HG03565 (cell line): ENCODE results near the gene MED9.
"Not testable (repeated sequence)": the region's sequence is repeated elsewhere in the genome, so short reads cannot be mapped to it uniquely, and the experiment has no call there.

Source experiments
- ATAC-seq: cut with Tn5 transposase; IDR thresholded peaks from one replicate; pipeline ENCODE4 v1.9.1; 2021; ENCODE audit warnings: mild to moderate bottlenecking, moderate library complexity; ENCODE audit not compliant: unreplicated experiment

MED9 gene

GRCh38 chr17:17476865-17477467, at the start of gene MED9:
TSS of gene MED9 (plus strand) at chr17:17477000. CDS start at chr17:17477042, 42 bp downstream.
- peak; percentile 85 for ATAC-seq

GRCh38 chr17:17429222-17429621, 47.6 kb upstream of the MED9 start:
- ATAC-seq = no peak

GRCh38 chr17:17430924-17431323, 45.9 kb upstream of the MED9 start:
- ATAC-seq = not testable (repeated sequence)

GRCh38 chr17:17431605-17432004, 45.2 kb upstream of the MED9 start:
- ATAC-seq = no peak

GRCh38 chr17:17433000-17433703, 43.6 kb upstream of the MED9 start:
- no peak for ATAC-seq

DNA sequence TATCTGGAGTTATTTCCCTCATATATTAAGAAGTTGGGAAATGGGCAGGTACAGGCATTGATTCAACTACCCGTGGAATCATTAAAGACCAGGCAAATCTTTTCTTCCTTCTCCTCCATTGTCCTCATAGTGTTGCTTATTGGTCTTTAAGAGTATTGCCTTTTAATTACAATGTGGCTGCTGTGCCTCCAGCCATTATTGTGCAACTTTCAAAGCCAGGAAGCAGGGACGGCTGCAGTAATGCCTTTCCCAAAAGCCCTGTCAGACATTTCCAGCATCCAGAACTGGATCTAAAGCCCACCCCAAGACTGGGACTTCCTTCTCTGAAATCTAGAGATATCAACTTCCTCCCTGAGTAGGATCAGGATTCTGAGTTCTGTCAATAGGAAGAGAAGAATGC, 42.3 kb upstream of the MED9 start:
- no peak for ATAC-seq

DNA sequence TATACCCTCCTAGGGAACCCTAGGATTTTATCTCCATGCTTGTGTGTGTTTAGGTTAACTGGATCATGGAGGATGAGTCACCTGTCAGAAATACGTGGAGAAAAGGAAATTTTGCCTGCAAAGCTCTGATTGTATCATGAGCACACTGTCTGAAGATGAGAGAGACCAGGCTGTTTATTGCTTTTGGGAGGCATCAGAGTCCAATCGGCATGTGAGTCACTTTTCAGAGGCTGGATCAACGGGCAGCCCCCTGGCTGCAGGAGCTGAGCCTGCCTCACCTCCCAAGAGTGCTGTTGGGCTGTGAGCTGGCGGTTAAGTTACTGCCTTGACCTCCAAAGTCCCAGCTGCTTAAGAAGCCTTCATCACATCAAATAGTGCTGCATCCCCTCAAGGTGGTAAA, 41.5 kb upstream of the MED9 start:
- ATAC-seq = no peak

- ATAC-seq = no peak
Measured at GRCh38 chr17:17437461-17437860, 39.3 kb upstream of the MED9 start.

- no peak for ATAC-seq
Measured at GRCh38 chr17:17437893-17438292, 38.9 kb upstream of the MED9 start.

GRCh38 chr17:17440010-17440843, 36.6 kb upstream of the MED9 start:
- peak; percentile 45 for ATAC-seq

GRCh38 chr17:17440938-17441675, 35.7 kb upstream of the MED9 start:
- ATAC-seq = no peak

DNA sequence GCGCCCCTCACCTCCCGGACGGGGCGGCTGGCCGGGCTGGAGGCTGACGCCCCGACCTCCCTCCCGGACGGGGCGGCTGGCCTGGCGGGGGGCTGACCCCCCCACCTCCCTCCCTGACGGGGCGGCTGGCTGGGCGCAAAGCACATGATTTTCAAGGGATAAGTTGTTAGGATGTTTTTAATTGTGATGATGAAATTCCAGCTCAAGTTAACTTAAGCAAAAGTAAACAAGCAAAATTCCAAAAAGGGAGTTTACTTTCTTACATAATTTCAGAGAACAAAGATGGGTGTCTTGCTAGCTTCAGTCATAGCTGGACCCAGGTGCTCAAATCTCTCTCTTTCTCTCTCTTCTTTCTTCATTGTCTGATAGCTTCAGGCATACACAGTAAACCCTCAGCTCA, 33.6 kb upstream of the MED9 start:
- ATAC-seq = no peak

DNA sequence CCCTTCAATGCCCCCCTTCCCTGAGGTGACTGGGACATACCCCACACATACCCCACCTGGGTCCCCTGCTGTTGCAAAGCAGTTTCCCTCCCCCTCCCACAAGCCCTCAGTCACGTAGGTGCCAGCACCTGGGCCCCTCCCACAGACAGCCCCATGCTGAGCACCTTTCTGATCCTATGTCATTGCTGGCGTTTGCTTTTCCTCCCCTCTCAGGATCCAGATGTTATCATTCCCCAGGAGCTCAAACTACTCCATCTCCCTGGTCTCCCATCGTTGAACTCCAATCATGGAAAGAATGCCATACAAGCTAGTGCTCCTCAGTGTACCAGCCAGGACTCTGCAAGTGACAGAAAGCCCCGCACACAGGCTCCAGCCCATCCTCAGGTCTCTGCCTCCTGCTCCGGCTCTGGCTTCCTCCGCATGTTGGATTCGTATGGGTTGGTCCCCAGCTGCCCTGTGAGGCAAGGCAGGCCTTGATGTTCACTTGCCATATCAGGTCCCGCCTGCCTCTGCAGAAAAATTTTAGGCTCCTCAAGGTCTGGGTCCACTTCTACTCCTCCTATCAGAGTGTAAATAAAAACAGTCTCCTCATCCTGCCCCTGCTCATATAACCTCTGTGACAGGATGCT, 31.4 kb upstream of the MED9 start:
- no peak for ATAC-seq

- ATAC-seq = no peak
Measured at GRCh38 chr17:17445925-17446665, 30.7 kb upstream of the MED9 start.

- ATAC-seq = no peak
Measured at GRCh38 chr17:17446666-17447155, 30.1 kb upstream of the MED9 start.

- no peak for ATAC-seq
Measured at GRCh38 chr17:17447264-17447663, 29.5 kb upstream of the MED9 start.

DNA sequence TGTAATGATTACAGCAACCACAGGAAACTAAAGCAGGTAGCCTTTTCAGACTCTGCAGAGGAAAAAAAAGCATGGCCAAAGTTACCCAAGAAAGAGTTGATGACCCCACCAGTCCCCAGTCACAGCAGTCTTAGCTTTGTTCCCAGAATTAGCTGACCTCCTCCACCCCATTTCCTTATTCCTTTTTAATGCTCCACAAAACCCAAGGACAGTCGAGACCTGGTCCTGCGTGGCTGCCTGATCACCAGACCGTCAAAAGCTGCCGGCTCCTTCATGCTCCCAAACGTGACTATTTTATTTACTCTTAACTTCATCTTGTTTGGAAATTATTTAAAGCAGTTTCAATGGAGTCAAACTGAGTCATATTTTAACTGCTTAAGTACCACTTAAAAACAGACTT, 28.7 kb upstream of the MED9 start:
- no peak for ATAC-seq

DNA sequence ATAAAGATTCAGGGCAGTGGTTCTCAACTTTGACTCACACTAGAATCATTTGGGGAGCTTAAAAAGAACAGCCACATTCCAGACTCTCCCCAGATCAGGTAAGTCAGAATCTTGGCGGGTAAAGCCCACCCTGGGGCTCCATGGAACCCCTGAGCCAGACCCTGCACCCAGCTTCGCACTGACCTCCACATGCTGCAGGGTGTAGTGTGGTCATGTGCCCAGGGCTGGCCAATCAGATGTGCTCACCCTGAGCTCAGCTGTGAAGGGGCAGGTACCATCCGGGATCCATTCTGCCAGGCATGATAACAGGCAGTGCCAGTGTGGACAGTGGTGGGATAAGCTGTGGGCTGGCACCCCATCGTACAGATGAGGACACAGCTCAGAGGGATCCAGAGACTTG, 28.1 kb upstream of the MED9 start:
- ATAC-seq = no peak

- ATAC-seq = no peak
Measured at GRCh38 chr17:17453088-17453487, 23.7 kb upstream of the MED9 start.

DNA sequence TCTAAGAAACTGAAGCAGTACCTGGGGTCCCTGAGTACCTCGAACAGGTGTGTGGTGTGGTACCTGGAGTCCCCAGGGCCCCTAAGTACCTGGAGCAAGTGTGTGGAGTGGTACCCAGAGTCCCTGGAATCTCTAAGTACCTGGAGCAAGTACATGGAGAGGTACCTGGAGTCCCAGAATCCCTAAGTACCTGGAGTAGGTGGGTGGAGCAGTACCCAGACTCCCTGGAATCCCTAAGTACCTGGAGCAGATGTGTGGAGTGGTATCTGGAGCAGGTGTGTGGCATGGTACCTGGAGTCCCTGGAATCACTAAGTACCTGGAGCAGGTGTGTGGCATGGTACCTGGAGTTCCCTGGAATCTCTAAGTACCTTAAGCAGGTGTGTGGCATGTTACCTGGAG, 22.5 kb upstream of the MED9 start:
- no peak for ATAC-seq
